ENCODE results near the gene ZNF138.
A peak's percentile ranks its signal among the peaks of the same experiment; 100 is the strongest.

Gene ZNF138

GRCh38 chr7:64869912-64870562 is 75.8 kb downstream of the ZNF138 start:
- POLR2A ChIA-PET, result no interaction called here

DNA sequence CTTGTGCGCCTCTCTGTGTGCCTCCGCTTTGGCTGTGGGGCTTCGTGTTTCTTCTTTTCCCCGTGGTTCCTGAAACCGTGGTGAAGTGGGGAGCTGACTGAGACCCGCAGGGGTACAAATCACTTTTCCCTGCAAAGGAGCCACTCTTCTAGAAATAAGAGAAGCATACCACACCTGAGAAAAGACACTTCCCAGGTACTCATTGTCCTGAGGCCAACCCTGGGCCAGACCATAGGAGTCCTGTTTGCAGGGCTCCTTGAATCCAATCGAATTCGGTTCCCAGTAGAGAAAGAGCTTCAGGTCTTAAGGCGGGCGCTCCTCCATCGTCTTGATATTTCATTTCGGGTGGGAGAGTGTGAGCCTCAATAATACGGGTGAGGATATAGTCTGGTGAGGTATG is 76.4 kb downstream of the ZNF138 start:
- DNase-seq (ENCODE audit: extremely low spot score), result no peak
- POLR2A ChIA-PET, result no interaction called here
- CTCF ChIA-PET, result no interaction called here
- TF ChIP-seq, protein P1, sequence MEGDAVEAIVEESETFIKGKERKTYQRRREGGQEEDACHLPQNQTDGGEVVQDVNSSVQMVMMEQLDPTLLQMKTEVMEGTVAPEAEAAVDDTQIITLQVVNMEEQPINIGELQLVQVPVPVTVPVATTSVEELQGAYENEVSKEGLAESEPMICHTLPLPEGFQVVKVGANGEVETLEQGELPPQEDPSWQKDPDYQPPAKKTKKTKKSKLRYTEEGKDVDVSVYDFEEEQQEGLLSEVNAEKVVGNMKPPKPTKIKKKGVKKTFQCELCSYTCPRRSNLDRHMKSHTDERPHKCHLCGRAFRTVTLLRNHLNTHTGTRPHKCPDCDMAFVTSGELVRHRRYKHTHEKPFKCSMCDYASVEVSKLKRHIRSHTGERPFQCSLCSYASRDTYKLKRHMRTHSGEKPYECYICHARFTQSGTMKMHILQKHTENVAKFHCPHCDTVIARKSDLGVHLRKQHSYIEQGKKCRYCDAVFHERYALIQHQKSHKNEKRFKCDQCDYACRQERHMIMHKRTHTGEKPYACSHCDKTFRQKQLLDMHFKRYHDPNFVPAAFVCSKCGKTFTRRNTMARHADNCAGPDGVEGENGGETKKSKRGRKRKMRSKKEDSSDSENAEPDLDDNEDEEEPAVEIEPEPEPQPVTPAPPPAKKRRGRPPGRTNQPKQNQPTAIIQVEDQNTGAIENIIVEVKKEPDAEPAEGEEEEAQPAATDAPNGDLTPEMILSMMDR (IDR thresholded peaks at IDR 0.05; ENCODE audit: control extremely low read depth, extremely low read depth, low read depth, missing control alignments), result no peak

More at GRCh38 chr7:64869912-64870562, 75.8 kb downstream of the ZNF138 start:
- CTCF ChIA-PET, result no interaction called here
- peak; percentile 6 for DNase-seq (ENCODE audit: extremely low spot score)
- TF ChIP-seq, protein P1 (IDR thresholded peaks at IDR 0.05; ENCODE audit: control extremely low read depth, extremely low read depth, low read depth, missing control alignments), result no peak

- DNase-seq (ENCODE audit: extremely low spot score), result peak; percentile 10
- ChIA-PET POLR2A (no interaction called here), CTCF (no interaction called here)
- TF ChIP-seq, protein P1 (IDR thresholded peaks at IDR 0.05; ENCODE audit: control extremely low read depth, extremely low read depth, low read depth, missing control alignments), result no peak
Measured at GRCh38 chr7:64871761-64872160, 77.5 kb downstream of the ZNF138 start.

DNA sequence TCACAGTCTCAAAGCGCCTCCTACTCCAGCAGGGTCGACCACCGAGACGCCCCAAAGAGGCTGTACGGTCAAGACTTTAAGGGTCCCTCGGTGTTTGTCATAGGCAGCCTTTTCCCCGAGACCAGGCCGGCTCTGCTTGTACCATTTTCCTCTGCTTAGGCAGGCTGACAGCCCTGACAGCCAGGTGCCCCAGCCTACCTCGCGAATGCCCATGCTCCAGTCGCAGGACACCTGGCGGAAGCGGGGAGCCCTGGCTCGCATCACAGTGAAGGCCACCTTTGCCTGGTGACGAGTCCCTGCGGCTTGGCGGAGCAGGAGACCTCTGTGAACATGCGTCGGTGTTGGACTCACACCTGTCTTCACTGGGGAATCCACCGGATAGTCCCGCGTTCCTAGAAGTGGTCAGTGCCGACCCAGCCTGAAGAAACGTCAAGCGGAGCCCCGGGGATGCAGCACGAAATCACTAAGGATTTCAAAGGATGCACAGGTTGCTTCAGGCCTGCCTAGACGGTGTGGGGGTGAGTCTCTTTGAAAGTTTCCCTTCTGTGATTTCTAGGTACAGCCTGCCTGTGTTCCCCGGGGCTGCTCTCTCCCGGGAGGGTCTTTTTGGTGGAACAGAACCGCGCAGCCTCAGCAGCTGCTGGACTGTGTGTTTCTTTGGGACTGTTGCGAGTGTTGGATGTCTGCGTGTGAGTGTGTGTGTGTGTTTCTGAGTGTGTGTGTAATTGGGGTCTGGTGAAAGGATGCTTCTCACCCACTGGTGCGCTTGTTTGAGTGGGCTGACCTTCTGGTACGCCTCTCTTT is 78.3 kb downstream of the ZNF138 start:
- TF ChIP-seq, protein P1 (IDR thresholded peaks at IDR 0.05; ENCODE audit: control extremely low read depth, extremely low read depth, low read depth, missing control alignments), result no peak
- CTCF ChIA-PET, result no interaction called here
- no peak for DNase-seq (ENCODE audit: extremely low spot score)
- POLR2A ChIA-PET, result no interaction called here

DNA sequence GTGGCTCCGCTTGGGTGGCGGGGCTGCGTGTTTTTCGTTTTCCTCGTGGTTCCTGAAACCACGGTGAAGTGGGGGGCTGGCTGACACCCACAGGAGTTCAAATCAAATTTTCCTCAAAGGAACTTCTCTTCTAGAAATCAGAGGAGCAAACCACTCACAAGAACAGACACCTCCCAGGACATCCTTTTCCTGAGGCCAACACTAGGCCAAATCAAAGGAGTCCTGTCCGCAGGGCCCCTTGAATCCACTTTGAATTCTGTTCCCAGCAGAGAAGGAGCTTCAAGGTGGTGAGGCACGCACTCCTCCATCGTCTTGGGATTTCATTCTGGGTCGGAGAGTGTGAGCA is 78.9 kb downstream of the ZNF138 start:
- ChIA-PET POLR2A (no interaction called here), CTCF (no interaction called here)
- DNase-seq (ENCODE audit: extremely low spot score), result no peak
- TF ChIP-seq, protein P1 (IDR thresholded peaks at IDR 0.05; ENCODE audit: control extremely low read depth, extremely low read depth, low read depth, missing control alignments), result no peak

GRCh38 chr7:64873517-64873916 is 79.3 kb downstream of the ZNF138 start:
- TF ChIP-seq, protein P1 (IDR thresholded peaks at IDR 0.05; ENCODE audit: control extremely low read depth, extremely low read depth, low read depth, missing control alignments), result no peak
- ChIA-PET POLR2A (no interaction called here), CTCF (no interaction called here)
- DNase-seq (ENCODE audit: extremely low spot score), result no peak
